ENCODE results near the gene EVI5L. TPM values are rescaled to one million over a fixed set of nuclear protein-coding genes. Genes with fewer than 3 reads are reported as not detected.

The EVI5L gene
- total and polyA plus RNA-seq, 2 of the 8 experiments (the other 6 are each of a cell fraction or from before 2014, with no cell fraction given): 7.2 to 11.0 TPM

- TF ChIP-seq CBX5 (IDR thresholded peaks at IDR 0.05; ENCODE audit: low read depth, low read length): no peak
- TF ChIP-seq HDAC2 (IDR thresholded peaks at IDR 0.05; ENCODE audit: borderline replicate concordance in 1 of 2, low read depth in 2 of 2, low read length in 2 of 2): 0 out of 4 replicates have a peak, but pooled peaks of 1 of the 2 experiments have one; percentile 26
- no peak for TF ChIP-seq SIX5 (IDR thresholded peaks at IDR 0.05; ENCODE audit: low read depth, low read length)
- no peak for TF ChIP-seq CBX8 (IDR thresholded peaks at IDR 0.05; ENCODE audit: borderline replicate concordance, low read depth, low read length)
- peak; percentile 60 for TF ChIP-seq E2F6 (IDR thresholded peaks at IDR 0.05)
- no peak for TF ChIP-seq GABPA (IDR thresholded peaks at IDR 0.05; ENCODE audit: borderline replicate concordance, insufficient read depth, low read length)
- peak; percentile 68; the same call in 1 of the 2 replicates for TF ChIP-seq SP4 (IDR thresholded peaks at IDR 0.05; ENCODE audit: low read length)
- TF ChIP-seq HDAC6 (IDR thresholded peaks at IDR 0.05; ENCODE audit: low read depth, low read length): no peak
- TF ChIP-seq USF2 (IDR thresholded peaks at IDR 0.05; ENCODE audit: low read length): no peak
- no peak; the same call in 1 of the 2 replicates for TF ChIP-seq TBP (IDR thresholded peaks at IDR 0.05; ENCODE audit: low read depth, low read length)
- TF ChIP-seq POLR2AphosphoS5 (IDR thresholded peaks at IDR 0.05; ENCODE audit: low read depth, low read length): no peak
- TF ChIP-seq ATF2 (IDR thresholded peaks at IDR 0.05; ENCODE audit: low read length): no peak
- peak; percentile 52; the same call in 1 of the 2 replicates for TF ChIP-seq CREB1 (IDR thresholded peaks at IDR 0.05)
- peak; percentile 90; the same call in 1 of the 2 replicates for TF ChIP-seq TCF12 (IDR thresholded peaks at IDR 0.05; ENCODE audit: low read depth, low read length)
Measured at GRCh38 chr19:7852851-7853769, 23.1 kb downstream of the EVI5L start (continued).
